ENCODE results near the gene HEMGN.

DNA sequence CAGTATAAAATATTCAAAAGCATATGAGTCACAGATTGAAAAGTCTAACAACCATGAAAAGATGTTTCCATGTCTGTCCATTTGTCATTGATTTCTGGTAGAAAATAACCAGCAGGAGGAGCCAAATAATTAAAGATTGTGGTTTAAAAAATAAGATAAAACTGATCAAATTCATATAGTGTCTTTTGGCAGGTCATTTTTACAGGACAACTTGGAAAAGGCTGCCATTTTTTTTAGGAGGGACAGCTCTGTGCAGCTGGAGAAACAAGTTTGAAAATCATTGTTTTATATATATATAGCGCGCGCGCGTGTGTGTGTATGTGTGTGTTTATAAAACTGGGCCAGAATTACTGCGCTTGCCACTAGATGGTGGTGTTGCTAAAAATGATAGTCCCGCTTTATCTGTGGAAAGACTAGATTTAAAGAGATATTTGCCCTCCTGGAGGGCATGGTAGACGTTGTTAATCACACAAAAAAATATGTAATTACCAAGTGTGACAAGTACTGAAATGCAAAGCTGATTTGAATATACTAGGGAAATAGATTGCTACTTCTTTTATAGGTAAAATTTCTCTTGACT lies 14.4 kb downstream of the HEMGN start:
- TF ChIP-seq ZNF232 (CRISPR knock-in tag; IDR thresholded peaks at IDR 0.05), result no peak
- TF ChIP-seq, protein P1, sequence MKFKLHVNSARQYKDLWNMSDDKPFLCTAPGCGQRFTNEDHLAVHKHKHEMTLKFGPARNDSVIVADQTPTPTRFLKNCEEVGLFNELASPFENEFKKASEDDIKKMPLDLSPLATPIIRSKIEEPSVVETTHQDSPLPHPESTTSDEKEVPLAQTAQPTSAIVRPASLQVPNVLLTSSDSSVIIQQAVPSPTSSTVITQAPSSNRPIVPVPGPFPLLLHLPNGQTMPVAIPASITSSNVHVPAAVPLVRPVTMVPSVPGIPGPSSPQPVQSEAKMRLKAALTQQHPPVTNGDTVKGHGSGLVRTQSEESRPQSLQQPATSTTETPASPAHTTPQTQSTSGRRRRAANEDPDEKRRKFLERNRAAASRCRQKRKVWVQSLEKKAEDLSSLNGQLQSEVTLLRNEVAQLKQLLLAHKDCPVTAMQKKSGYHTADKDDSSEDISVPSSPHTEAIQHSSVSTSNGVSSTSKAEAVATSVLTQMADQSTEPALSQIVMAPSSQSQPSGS (CRISPR knock-in tag; IDR thresholded peaks at IDR 0.05; ENCODE audit: borderline replicate concordance, low read depth), result no peak
